Loucy (cell line): ENCODE measurements around the gene LSM8.

Experiments
- H2AFZ ChIP-seq: fragments of 200-600 bp; sonication (generic); 2 replicates; pipeline ENCODE4 v1.6.0; 2016; ENCODE audit warnings: antibody characterized with exemption, mild to moderate bottlenecking, low read length, moderate library complexity
- H3F3A ChIP-seq: fragments of 200-600 bp; 2 replicates; pipeline ENCODE4 v1.6.0; 2016; ENCODE audit warnings: antibody characterized with exemption, low read depth, mild to moderate bottlenecking
- H3K27me3 ChIP-seq: fragments of 200-600 bp; sonication (generic); 2 replicates; pipeline ENCODE4 v1.6.1; 2014; ENCODE audit warnings: low read length, mild to moderate bottlenecking; ENCODE audit not compliant: insufficient read depth, poor library complexity, severe bottlenecking
- H3K36me3 ChIP-seq: fragments of 200-600 bp; sonication (generic); 2 replicates; pipeline ENCODE4 v1.6.1; 2016; ENCODE audit warnings: low read length; ENCODE audit not compliant: insufficient read depth
- H3K4me1 ChIP-seq: fragments of 200-600 bp; sonication (generic); 2 replicates; pipeline ENCODE4 v1.5.1; 2014; ENCODE audit warnings: low read length, mild to moderate bottlenecking; ENCODE audit not compliant: insufficient read depth, poor library complexity, severe bottlenecking
- H3K4me2 ChIP-seq: fragments of 200-600 bp; sonication (generic); 2 replicates; pipeline ENCODE4 v1.6.0; 2014; ENCODE audit warnings: antibody characterized with exemption, low read length, low read depth, mild to moderate bottlenecking; ENCODE audit not compliant: poor library complexity, severe bottlenecking
- H3K4me3 ChIP-seq: fragments of 200-600 bp; sonication (generic); 2 replicates; pipeline ENCODE4 v1.5.1; 2014; ENCODE audit warnings: low read length, mild to moderate bottlenecking, mixed read lengths; ENCODE audit not compliant: poor library complexity, severe bottlenecking
- H3K79me2 ChIP-seq: fragments of 200-600 bp; sonication (generic); 2 replicates; pipeline ENCODE4 v1.6.1; 2014; ENCODE audit warnings: low read length; ENCODE audit not compliant: insufficient read depth
- H3K9ac ChIP-seq: fragments of 200-600 bp; sonication (generic); 2 replicates; pipeline ENCODE4 v1.6.0; 2014; ENCODE audit warnings: mild to moderate bottlenecking, low read depth, low read length, moderate library complexity; ENCODE audit not compliant: poor library complexity, severe bottlenecking
- H3K9me2 ChIP-seq: fragments of 200-600 bp; sonication (generic); replicated peaks from 2 replicates; pipeline ENCODE4 v1.6.1; 2016; ENCODE audit warnings: low read depth, low read length, mixed read lengths
- H3K9me3 ChIP-seq: fragments of 200-600 bp; sonication (generic); 2 replicates; pipeline ENCODE4 v1.6.1; 2014; ENCODE audit warnings: mild to moderate bottlenecking, antibody characterized with exemption, low read length, low read depth; ENCODE audit not compliant: insufficient read depth
- H4K20me1 ChIP-seq: fragments of 200-600 bp; sonication (generic); 2 replicates; pipeline ENCODE4 v1.6.0; 2014; ENCODE audit warnings: antibody characterized with exemption, low read length, mild to moderate bottlenecking; ENCODE audit not compliant: insufficient read depth, poor library complexity, severe bottlenecking
- CTCF ChIP-seq: fragments of 200-600 bp; sonication (generic); conservative IDR thresholded peaks from 2 replicates; pipeline ENCODE4 v1.5.1; 2014; ENCODE audit warnings: mild to moderate bottlenecking, antibody characterized with exemption, low read length
- EZH2phosphoT487 ChIP-seq: fragments of 200-600 bp; IDR thresholded peaks from 2 replicates; pipeline ENCODE4 v1.6.1; 2018; ENCODE audit warnings: antibody characterized with exemption, mild to moderate bottlenecking, moderate library complexity, borderline replicate concordance

The LSM8 gene

GRCh38 chr7:118152149-118152548 lies 31.8 kb upstream of the LSM8 start:
- Histone ChIP-seq H3K9me2 (no peaks in the 10 kb centered on the region), H4K20me1 (no peaks in the 10 kb centered on the region), H3K27me3 (no peaks in the 10 kb centered on the region), H3K4me2 (no peak overlapping the region), H3F3A (no peaks in the 10 kb centered on the region), H3K4me3 (no peak overlapping the region), H3K9ac (no peak overlapping the region), H3K36me3 (no peaks in the 10 kb centered on the region), H2AFZ (no peak overlapping the region), H3K9me3 (no peaks in the 10 kb centered on the region), H3K79me2 (no peaks in the 10 kb centered on the region), H3K4me1 (no peaks in the 10 kb centered on the region)
- TF ChIP-seq EZH2phosphoT487, result no peak
- TF ChIP-seq CTCF, result no peak

- Histone ChIP-seq H3K36me3 (no peaks in the 10 kb centered on the region), H3K9ac (no peak overlapping the region), H3K9me2 (no peaks in the 10 kb centered on the region), H3K9me3 (no peaks in the 10 kb centered on the region), H3K4me1 (no peaks in the 10 kb centered on the region), H2AFZ (no peak overlapping the region), H3K4me3 (no peak overlapping the region), H3K27me3 (no peaks in the 10 kb centered on the region), H3K79me2 (no peaks in the 10 kb centered on the region), H4K20me1 (no peaks in the 10 kb centered on the region), H3K4me2 (no peak overlapping the region), H3F3A (no peaks in the 10 kb centered on the region)
- no peak for TF ChIP-seq EZH2phosphoT487
- TF ChIP-seq CTCF, result no peak
These were observed 31.3 kb upstream of the LSM8 start for GRCh38 chr7:118152654-118153053.

- H3K27me3 ChIP-seq, result no peaks in the 10 kb centered on the region
- TF ChIP-seq EZH2phosphoT487 (no peak), CTCF (peak; percentile 80)
These were observed 30.3 kb upstream of the LSM8 start for GRCh38 chr7:118153551-118154177.

More at GRCh38 chr7:118153551-118154177, 30.3 kb upstream of the LSM8 start:
- Histone ChIP-seq H3K4me3 (no peak overlapping the region), H2AFZ (no peak overlapping the region), H4K20me1 (no peaks in the 10 kb centered on the region), H3F3A (no peaks in the 10 kb centered on the region), H3K9me2 (no peaks in the 10 kb centered on the region), H3K9ac (no peak overlapping the region), H3K79me2 (no peaks in the 10 kb centered on the region), H3K4me2 (no peak overlapping the region), H3K9me3 (no peaks in the 10 kb centered on the region), H3K4me1 (no peaks in the 10 kb centered on the region), H3K36me3 (no peaks in the 10 kb centered on the region)
